Measurements from ENCODE around the gene ZNF182.

ZNF182 gene

GRCh38 chrX:47940448-47940847, 63.3 kb downstream of the ZNF182 start (continued):
- TF ChIP-seq, protein P1, sequence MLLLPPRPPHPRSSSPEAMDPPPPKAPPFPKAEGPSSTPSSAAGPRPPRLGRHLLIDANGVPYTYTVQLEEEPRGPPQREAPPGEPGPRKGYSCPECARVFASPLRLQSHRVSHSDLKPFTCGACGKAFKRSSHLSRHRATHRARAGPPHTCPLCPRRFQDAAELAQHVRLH (tag by site-specific recombination; IDR thresholded peaks at IDR 0.05), result no peak
- TF ChIP-seq REPIN1 (tag by site-specific recombination; IDR thresholded peaks at IDR 0.05; ENCODE audit: low read depth) (no peak), BCL11A (tag by site-specific recombination; IDR thresholded peaks at IDR 0.05; ENCODE audit: low read depth) (no peak), HOXA7 (CRISPR knock-in tag; IDR thresholded peaks at IDR 0.05; ENCODE audit: borderline replicate concordance) (no peak), ZNF214 (tag by site-specific recombination; IDR thresholded peaks at IDR 0.05; ENCODE audit: borderline replicate concordance) (no peak), ZBTB10 (tag by site-specific recombination; IDR thresholded peaks at IDR 0.05) (no peak)
- TF ChIP-seq, protein P2, sequence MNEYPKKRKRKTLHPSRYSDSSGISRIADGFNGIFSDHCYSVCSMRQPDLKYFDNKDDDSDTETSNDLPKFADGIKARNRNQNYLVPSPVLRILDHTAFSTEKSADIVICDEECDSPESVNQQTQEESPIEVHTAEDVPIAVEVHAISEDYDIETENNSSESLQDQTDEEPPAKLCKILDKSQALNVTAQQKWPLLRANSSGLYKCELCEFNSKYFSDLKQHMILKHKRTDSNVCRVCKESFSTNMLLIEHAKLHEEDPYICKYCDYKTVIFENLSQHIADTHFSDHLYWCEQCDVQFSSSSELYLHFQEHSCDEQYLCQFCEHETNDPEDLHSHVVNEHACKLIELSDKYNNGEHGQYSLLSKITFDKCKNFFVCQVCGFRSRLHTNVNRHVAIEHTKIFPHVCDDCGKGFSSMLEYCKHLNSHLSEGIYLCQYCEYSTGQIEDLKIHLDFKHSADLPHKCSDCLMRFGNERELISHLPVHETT (tag by site-specific recombination; IDR thresholded peaks at IDR 0.05), result no peak

- CTCF ChIA-PET, result interaction anchor here (0.5 kb wide), 1 partner anchor 552 kb away, joined by 3 read pairs; no protein-coding TSS in a partner anchor
- H3K4me1 ChIP-seq (ENCODE audit: control insufficient read depth, insufficient read depth, low read length), result no peaks in the 10 kb centered on the region
- POLR2A ChIA-PET, result no interaction called here
- H3K27ac ChIP-seq (ENCODE audit: extremely low read depth, low read depth, low read length), result no peak overlapping the region
- no peak overlapping the region; the same call in none of the 2 replicates for H3K4me3 ChIP-seq (ENCODE audit: low read depth, low read length)
- TF ChIP-seq ZNF184 (tag by site-specific recombination; IDR thresholded peaks at IDR 0.05) (no peak), ZNF501 (tag by site-specific recombination; IDR thresholded peaks at IDR 0.05) (no peak), KLF9 (tag by site-specific recombination; IDR thresholded peaks at IDR 0.05; ENCODE audit: low read depth) (no peak), HOXC10 (CRISPR knock-in tag; IDR thresholded peaks at IDR 0.05) (no peak), ZNF223 (tag by site-specific recombination; IDR thresholded peaks at IDR 0.05) (no peak), ZNF350 (tag by site-specific recombination; IDR thresholded peaks at IDR 0.05) (no peak), BCL11B (tag by site-specific recombination; IDR thresholded peaks at IDR 0.05; ENCODE audit: low read depth) (no peak), ZNF37A (tag by site-specific recombination; IDR thresholded peaks at IDR 0.05) (no peak), MYNN (tag by site-specific recombination; IDR thresholded peaks at IDR 0.05; ENCODE audit: borderline replicate concordance) (no peak), ZIC2 (tag by site-specific recombination; IDR thresholded peaks at IDR 0.05) (no peak)
- H3K36me3 ChIP-seq (ENCODE audit: control insufficient read depth in 2 of 2, insufficient read depth in 1 of 2, low read length in 2 of 2), result no peaks in the 10 kb centered on the region
- no peaks in the 10 kb centered on the region for H3K9me3 ChIP-seq (ENCODE audit: control insufficient read depth, insufficient read depth, low read depth, low read length)
These were observed 66.9 kb downstream of the ZNF182 start for GRCh38 chrX:47936940-47937317.

GRCh38 chrX:47936224-47936939, 67.4 kb downstream of the ZNF182 start:
- H3K27ac ChIP-seq (ENCODE audit: extremely low read depth, low read depth, low read length), result no peak overlapping the region
- POLR2A ChIA-PET, result no interaction called here
- no peaks in the 10 kb centered on the region for H3K36me3 ChIP-seq (ENCODE audit: control insufficient read depth in 2 of 2, insufficient read depth in 1 of 2, low read length in 2 of 2)
- no peaks in the 10 kb centered on the region for H3K4me1 ChIP-seq (ENCODE audit: control insufficient read depth, insufficient read depth, low read length)
- H3K9me3 ChIP-seq (ENCODE audit: control insufficient read depth, insufficient read depth, low read depth, low read length), result no peaks in the 10 kb centered on the region
- CTCF ChIA-PET, result interaction anchor here (0.6 to 1.4 kb wide), 2 partner anchors 104 to 129 kb away, joined by 3 read pairs; no protein-coding TSS in a partner anchor
- peak overlapping the region; percentile 14 for H3K4me3 ChIP-seq (ENCODE audit: low read depth, low read length)
- TF ChIP-seq ZNF350 (tag by site-specific recombination; IDR thresholded peaks at IDR 0.05) (no peak), EGR2 (tag by site-specific recombination; IDR thresholded peaks at IDR 0.05; ENCODE audit: low read depth) (peak; percentile 49), ZBTB44 (tag by site-specific recombination; IDR thresholded peaks at IDR 0.05) (no peak), PRDM1 (tag by site-specific recombination; IDR thresholded peaks at IDR 0.05) (no peak), FEZF1 (tag by site-specific recombination; IDR thresholded peaks at IDR 0.05) (0 out of 2 replicates have a peak, but pooled peaks have one; percentile 6), ZNF398 (tag by site-specific recombination; IDR thresholded peaks at IDR 0.05) (peak; percentile 55; the same call in 1 of the 2 replicates)
- TF ChIP-seq, protein P3, sequence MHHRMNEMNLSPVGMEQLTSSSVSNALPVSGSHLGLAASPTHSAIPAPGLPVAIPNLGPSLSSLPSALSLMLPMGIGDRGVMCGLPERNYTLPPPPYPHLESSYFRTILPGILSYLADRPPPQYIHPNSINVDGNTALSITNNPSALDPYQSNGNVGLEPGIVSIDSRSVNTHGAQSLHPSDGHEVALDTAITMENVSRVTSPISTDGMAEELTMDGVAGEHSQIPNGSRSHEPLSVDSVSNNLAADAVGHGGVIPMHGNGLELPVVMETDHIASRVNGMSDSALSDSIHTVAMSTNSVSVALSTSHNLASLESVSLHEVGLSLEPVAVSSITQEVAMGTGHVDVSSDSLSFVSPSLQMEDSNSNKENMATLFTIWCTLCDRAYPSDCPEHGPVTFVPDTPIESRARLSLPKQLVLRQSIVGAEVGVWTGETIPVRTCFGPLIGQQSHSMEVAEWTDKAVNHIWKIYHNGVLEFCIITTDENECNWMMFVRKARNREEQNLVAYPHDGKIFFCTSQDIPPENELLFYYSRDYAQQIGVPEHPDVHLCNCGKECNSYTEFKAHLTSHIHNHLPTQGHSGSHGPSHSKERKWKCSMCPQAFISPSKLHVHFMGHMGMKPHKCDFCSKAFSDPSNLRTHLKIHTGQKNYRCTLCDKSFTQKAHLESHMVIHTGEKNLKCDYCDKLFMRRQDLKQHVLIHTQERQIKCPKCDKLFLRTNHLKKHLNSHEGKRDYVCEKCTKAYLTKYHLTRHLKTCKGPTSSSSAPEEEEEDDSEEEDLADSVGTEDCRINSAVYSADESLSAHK (tag by site-specific recombination; IDR thresholded peaks at IDR 0.05), result peak; percentile 75
